ENCODE measurements around the gene C2CD4C.
"Not testable (repeated sequence)": the region's sequence is repeated elsewhere in the genome, so short reads cannot be mapped to it uniquely, and the experiment has no call there.

C2CD4C gene

DNA sequence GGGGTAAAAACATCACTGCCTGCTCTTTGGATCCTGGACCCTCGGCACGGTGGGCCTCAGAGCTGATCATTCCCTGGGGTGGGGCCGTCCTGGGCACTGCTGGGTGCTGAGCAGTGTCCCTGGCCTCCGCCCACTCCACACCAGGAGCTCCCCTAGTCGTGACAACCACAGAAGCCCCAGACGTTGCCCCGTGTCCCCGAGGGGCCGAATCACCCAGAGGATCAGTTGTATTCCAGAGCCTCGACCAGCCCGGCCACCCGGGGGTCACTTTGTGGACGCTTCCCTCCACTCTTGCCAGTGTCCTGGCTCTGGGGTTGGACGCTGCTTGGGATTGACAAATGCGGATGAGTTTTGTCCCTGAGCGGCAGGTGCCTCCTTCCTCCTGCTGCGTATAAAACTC lies 10.2 kb downstream of the C2CD4C start:
- no peak for DNase-seq (ENCODE audit: low read depth)

DNA sequence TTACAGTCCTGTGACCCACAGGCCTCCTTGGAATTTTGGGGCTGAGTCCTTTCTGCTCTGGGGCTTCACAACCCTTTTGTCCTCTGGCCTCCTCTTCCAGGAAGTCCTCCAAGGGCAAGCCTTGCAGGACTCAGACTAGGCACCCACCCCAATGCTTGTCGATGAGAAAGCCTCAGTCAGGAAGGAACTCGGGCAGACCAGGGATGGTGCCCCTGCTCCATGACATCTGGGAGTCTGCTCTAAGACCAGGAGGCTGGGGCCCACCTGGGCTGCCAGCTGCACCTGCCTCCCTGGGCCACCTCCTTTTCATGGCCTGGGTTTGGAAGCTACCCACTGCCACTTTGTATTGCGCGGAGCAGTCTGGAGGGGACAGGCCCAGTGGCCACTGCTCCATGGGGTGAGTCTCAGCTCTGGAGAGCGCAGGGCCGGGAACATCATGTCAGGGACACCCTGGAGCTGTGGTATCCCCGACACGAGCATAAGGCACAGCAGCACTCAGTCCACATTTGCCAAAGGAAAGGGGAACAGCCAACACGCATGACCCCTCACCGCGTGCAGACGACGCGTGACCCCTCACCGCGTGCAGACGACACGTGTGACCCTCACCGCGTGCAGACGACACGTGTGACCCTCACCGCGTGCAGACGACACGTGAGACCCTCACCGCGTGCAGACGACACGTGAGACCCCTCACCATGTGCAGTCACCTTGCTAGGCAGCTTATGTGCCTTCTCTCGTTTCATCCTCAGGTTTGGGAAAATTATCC lies 10.8 kb downstream of the C2CD4C start:
- no peak for DNase-seq (ENCODE audit: low read depth)

DNA sequence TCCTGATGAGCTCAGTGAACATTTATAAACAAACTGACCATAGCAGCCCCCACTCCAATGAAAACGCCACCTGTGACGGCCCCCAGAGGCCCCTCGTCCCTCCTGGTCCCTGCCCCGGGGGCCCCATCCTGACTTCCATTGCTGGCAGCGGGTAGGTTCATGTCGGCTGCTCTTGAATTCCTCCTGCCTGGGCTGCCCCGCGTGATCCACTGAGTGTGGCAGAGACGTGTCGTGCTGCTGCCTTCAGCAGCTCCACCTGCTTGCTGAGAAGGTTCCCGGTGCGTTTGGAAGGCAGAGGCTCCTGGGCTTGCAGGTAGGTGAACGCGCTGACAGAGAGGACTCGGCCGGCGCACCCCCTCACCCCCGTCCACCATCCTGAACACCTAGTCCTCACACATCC lies 11.6 kb downstream of the C2CD4C start:
- no peak for DNase-seq (ENCODE audit: low read depth)

DNA sequence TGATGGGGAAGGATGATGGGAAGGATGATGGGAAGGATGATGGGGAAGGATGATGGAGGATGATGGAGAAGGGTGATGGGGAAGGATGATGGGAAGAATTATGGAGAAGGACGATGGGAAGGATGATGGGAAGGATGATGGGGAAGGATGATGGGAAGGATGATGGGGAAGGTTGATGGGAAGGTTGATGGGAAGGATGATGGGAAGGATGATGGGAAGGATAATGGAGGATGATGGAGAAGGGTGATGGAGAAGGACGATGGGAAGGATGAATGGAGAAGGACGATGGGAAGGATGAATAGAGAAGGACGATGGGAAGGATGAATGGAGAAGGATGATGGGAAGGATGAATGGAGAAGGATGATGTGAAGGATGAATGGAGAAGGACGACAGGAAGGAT lies 13.5 kb downstream of the C2CD4C start:
- no peak for DNase-seq (ENCODE audit: low read depth)

DNA sequence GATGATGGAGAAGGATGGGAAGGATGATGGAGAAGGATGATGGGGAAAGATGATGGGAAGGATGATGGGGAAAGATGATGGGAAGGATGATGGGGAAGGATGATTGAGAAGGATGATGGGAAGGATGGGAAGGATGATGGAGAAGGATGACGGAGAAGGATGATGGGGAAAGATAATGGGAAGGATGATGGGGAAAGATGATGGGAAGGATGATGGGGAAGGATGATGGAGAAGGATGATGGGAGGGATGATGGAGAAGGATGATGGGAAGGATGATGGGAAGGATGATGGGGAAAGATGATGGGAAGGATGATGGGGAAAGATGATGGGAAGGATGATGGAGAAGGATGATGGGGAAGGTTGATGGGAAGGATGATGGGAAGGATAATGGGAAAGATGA lies 14.1 kb downstream of the C2CD4C start:
- not testable (repeated sequence) for DNase-seq (ENCODE audit: low read depth)

DNA sequence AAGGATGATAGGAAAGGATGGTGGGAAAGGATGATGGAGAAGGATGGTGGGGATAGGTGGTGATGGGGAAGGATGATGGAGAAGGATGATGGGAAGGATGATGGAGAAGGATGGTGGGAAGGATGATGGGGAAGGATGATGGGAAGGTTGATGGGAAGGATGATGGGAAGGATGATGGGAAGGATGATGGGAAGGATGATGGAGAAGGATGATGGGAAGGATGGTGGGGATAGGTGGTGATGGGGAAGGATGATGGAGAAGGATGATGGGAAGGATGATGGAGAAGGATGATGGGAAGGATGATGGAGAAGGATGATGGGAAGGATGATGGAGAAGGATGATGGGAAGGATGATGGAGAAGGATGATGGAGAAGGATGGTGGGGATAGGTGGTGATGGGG lies 15.4 kb downstream of the C2CD4C start:
- not testable (repeated sequence) for DNase-seq (ENCODE audit: low read depth)

DNA sequence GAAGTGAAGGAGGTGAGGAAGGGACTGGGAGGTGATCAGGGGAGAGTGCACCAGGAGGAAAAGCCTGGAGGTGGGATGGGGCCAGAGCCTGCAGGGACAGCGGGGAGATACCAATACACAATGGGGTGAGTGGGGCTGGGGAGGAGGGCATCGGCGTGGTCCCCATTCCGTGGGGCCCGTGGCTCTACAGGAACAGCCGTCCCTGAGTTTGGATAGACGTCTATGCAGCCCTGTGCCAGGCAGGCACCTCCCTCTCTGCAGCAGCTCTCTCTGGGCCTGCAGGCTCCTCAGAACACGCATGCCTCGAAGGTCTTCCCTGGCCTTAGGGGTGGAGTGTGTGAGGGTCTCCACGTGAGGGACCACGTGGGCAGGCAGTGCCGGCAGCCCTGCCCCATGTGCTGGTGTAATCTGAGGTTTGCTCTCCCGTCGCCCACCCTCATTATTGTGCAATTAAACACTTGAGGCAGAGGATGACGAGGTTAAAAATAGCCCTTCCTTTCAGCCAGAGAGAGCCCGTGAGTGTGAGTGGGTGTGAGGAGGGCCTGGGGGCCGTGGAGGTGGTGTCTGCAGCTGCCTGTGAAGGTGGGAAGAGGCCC lies 16.5 kb downstream of the C2CD4C start:
- DNase-seq (ENCODE audit: low read depth), result no peak

DNA sequence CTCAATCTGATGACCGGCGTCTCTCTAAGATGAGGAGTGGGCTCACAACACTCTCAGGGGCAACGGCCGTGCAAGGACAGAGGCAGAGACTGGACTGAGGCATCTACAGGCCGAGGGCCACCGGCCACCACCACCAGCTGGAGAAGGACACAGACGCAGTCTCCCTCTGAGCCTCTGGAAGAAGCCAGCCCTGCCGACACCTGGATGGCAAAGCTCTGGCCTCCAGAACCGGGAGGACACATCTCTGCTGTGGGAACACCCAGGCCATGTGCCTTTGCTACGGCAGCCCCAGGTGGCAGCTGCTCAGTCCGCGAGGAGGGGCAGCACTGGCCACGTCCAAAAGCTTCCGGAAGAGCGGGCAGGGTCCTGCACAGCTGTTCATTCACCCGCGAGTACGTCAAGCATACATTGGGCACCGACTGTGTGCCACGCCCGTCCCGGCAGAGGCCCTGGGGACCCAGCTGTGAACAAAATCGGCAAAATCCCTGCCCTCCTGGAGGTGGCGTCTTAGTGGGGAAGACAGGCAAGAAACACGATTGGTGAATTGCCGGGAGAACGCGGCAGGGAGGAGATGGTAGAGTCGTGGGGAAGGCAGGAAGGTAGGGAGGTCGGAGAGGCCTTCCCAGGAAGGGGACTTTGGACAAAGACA lies 17.1 kb downstream of the C2CD4C start:
- no peak for DNase-seq (ENCODE audit: low read depth)

DNA sequence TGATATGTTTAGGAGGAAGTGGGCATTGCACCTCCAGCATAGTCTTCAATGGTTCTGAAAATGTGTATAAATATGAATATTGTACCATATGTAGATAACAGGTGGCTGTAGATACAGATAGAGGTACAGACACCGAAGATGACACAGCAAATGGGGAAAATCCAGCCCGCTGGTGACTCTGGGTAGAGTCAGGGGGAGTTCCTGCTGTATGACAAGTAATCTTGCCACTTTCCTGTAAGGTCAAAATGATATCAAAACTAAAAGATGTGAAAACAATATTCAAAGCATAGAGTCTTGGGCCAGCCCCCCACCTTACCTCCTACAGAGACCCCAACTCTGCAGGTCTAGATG lies 17.8 kb downstream of the C2CD4C start:
- DNase-seq (ENCODE audit: low read depth), result no peak

DNA sequence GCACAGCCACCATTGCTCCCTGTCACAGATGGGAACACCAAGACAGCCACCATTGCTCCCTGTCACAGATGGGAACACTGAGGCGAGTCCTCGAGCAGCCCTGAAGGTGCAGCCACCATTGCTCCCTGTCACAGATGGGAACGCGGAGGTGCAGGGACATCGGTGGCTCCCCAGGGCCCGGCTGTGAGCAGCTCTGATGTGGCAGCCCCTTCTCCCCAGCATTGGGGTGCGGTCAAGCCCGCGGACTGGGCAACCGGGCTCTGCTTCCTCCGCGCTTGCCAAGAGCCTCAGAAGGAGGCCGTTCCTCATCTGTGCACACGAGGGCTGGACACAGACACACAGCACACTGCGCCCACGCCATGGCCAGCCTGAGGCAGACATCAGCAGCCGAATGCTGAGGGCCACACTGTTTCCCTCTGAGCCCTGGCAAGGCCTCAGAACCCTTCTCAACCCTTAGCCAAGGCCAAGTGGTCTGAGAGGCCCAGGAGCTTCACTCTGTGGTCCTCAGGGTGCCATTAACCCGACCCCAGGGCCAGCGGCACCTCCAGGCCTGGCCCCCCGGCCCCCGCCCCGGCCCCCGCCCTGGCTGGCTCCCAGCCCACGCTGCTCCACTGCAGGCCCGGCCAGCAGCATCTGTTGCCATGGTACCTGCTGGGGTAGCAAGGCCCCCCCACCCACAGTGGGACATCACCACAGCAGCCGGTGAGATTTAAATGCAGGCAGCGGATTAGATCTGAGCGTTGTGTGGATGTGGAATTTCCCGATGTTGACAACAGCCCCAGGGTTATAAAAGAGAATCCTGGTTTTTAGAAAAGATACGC lies 18.4 kb downstream of the C2CD4C start:
- DNase-seq (ENCODE audit: low read depth), result no peak

DNA sequence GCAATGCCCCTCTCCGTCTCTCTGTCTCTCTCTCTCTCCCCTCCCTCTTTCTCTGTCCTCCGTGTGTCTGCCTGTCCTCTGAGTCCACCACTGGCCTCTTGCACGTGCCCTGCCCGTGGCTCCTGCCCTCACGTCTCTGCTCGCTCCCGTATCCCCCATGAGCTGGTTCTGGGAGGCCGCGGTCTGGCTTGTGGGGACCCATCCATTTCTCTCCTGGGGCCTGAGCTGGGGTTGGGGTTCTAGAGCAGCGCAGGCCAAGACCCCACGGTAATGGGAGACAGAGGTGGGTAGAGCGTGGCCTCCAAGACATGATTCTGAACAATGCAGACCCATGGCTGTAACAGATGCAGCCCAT lies 19.0 kb downstream of the C2CD4C start:
- DNase-seq (ENCODE audit: low read depth), result no peak

DNA sequence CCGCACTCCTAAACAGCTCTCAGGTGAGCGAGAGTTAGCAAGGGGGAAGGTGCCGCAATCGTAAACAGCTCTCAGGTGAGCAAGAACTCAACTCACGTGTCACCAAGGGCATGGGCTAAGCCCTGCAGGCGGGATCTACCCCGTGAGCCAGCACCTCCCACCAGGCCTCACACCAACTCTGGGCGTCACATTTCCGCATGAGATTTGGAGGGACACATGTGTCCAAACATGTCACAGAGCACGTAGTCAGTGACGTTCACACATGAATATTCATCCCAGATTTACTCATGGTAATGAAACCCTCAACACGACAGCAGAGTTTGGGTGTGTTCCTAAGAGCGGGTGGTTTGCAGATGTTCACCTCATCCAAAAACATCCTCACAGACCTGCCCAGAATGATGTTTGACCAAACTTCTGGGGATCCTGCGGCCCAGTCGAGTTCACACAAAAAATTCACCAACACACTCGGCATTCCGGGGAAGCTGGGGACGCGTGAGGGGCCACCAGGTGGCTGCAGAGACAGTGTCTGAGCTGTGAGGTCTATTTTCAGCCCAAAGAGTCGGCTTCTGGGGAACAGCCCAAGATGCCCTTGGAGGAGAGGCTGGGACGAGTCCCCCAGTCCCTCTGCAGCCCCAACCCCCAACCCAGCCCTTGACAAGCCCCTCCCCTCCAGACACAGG lies 19.6 kb downstream of the C2CD4C start:
- DNase-seq (ENCODE audit: low read depth), result no peak

DNA sequence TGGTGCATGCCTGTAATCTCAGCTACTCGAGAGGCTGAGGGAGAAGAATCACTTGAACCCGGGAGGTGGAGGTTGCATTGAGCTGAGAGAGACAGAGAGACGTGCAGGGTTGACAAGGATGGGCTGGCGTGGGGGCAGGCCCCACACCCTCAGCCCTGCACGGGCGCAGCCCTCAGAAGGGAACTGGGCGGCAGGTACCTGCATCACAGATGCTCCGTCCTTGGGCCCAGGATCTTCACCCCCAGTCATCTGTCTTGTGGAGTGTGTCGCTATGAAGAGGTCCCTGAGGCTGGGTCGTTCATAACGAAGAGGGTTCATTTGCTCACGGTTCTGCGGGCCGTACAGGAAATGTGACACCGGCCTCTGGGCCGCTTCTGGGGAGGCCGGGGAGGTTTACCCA lies 20.3 kb downstream of the C2CD4C start:
- DNase-seq (ENCODE audit: low read depth), result no peak

DNA sequence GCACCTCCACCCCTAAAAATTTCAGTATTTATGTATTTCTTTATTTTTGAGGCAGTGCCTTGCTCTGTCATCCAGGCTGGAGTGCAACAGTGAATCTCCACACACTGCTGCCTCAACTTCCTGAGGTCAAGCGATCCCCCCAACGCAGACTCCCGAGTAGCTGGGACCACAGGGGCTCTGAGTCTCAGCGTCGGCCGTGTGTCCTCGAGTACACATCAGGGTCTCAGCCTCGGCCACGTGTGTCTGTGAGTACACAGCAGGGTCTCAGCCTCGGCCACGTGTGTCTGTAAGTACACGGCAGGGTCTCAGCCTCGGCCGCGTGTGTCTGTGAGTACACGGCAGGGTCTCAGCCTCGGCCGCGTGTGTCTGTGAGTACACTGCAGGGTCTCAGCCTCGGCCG lies 21.2 kb downstream of the C2CD4C start:
- DNase-seq (ENCODE audit: low read depth), result no peak

DNA sequence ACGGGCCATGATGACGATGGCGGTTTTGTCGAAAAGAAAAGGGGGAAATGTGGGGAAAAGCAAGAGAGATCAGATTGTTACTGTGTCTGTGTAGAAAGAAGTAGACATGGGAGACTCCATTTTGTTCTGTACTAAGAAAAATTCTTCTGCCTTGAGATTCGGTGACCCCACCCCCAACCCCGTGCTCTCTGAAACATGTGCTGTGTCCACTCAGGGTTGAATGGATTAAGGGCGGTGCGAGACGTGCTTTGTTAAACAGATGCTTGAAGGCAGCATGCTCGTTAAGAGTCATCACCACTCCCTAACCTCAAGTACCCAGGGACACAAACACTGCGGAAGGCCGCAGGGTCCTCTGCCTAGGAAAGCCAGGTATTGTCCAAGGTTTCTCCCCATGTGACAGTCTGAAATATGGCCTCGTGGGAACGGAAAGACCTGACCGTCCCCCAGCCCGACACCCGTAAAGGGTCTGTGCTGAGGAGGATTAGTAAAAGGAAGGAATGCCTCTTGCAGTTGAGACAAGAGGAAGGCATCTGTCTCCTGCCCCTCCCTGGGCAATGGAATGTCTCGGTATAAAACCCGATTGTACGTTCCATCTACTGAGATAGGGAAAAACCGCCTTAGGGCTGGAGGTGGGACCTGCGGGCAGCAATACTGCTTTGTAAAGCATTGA lies 22.2 kb downstream of the C2CD4C start:
- DNase-seq (ENCODE audit: low read depth), result not testable (repeated sequence)

DNA sequence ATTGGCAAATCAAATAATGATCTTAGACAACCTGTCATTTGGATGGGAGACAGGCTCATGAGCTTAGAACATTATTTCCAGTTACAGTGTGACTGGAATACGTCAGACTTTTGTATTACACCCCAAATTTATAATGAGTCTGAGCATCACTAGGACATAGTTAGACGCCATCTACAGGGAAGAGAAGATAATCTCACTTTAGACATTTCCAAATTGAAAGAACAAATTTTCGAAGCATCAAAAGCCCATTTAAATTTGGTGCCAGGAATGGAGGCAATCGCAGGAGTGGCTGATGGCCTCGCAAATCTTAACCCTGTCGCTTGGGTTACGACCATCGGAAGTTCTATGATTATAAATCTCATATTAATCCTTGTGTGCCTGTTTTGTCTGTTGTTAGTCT lies 22.8 kb downstream of the C2CD4C start:
- DNase-seq (ENCODE audit: low read depth), result not testable (repeated sequence)

DNA sequence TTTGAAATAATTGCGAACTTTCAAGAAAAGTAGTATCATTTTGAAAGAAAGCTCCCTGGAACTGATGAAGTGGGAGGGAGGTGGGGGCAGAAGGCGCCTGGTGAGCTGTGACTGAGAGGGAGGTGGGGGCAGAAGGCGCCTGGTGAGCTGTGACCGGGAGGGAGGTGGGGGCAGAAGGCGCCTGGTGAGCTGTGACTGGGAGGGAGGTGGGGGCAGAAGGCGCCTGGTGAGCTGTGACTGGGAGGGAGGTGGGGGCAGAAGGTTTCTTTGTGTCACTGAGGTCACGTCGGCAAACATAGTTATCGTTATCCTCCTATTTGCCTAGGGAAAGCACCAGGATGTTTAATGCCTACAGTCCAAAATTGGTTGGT lies 24.2 kb downstream of the C2CD4C start:
- no peak for DNase-seq (ENCODE audit: low read depth)

DNA sequence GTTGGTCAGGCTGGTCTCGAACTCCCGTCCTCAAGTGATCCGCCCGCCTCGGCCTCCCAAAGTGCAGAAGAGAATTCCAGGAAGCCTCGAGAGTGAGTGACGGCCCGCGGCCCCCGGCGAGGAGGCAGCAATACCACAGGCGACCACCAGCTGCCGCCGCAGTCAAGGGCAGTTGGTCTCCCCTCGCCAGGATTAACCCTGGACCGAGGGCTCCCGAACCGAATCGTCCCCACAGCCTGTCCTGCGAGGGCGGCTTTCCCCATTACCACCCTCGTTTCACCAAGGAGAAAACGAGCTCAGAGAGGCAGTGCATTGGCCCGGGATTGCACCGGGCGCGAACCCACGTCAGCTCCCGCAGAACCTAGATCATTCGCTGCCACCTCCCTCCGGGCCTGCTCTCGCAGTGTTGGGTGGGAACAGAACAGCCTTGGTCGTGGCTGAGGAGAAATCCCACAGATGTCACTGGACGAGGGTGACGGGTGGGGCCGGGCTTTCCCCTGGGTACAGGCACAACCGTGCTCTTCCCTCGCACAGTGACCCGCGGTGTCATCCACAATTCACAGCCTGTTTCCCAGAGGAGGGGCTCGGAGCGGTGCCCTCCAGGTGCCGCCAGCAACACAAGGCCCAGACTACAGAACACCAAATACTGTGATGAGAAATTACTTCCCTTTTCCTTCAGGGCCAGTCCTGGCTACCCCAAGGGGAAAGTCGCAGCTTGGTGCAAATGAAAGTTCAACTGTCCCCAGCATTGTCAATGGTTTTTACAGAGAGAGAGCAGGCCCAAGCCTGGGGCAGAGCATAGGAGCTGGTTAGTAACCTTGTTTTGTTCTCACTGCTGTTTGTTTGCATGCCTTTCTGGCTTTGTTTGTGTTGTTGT lies 24.8 kb downstream of the C2CD4C start:
- no peak for DNase-seq (ENCODE audit: low read depth)

DNA sequence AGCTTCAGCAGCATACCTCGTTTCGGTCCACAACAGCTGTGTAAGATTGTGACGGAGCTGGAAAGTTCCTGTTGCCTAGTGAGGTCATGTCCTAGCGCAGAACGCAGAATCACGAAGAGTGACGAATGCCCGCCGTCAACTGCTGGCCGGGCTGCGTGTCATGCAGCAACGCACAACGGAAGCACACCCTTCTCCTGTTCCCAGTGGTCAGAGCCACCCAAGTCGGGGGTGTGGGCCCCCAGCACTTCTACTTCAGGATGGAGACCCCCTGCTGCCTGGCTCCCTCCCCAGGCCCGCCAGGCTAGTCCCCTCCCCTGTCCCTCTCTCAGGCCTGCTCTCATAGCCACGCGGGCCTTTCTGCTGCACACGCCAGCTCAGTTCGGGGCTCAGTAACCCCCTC lies 25.9 kb downstream of the C2CD4C start:
- DNase-seq (ENCODE audit: low read depth), result no peak

DNA sequence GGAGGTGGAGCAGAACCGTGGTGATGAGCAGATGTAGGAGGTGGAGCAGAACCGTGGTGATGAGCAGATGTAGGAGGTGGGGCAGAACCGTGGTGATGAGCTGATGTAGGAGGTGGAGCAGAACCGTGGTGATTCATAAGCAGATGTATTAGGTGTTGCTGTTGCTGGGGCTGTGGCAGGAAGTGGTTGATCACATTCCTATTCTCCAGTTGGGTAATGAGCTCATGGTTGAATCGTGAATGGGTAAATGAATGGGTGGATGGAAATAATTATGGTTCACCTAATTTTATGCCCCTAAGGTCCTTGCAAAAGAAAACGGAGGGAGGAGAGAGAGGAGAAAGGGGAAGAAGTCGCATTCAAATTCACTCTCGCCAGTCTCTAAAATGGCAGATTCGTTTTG lies 26.4 kb downstream of the C2CD4C start:
- DNase-seq (ENCODE audit: low read depth), result peak; percentile 43

DNA sequence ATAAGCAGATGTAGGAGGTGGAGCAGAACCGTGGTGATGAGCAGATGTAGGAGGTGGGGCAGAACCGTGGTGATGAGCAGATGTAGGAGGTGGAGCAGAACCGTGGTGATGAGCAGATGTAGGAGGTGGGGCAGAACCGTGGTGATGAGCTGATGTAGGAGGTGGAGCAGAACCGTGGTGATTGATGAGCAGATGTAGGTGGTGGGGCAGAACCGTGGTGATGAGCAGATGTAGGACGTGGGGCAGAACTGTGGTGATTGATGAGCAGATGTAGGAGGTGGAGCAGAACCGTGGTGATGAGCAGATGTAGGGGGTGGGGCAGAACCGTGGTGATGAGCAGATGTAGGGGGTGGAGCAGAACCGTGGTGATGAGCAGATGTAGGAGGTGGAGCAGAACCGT lies 27.0 kb downstream of the C2CD4C start:
- DNase-seq (ENCODE audit: low read depth), result not testable (repeated sequence)

Data from stimulated activated CD4-positive, alpha-beta T cell treated with anti-CD3 and anti-CD28 coated beads, Interleukin-2, amount 100 ng/mL, for 4 hours (primary cell).